Adrenal gland (tissue), 5 donors: ENCODE results near the gene RPUSD3.

Source experiments
- POLR2A ChIP-seq, 2 donors: fragments of 450-650 bp; IDR thresholded peaks; one replicate each; pipeline ENCODE4 v1.6.1; 2017; ENCODE audit warnings: antibody characterized with exemption in 2 of 2, mild to moderate bottlenecking in 2 of 2, moderate library complexity in 1 of 2
- TF ChIP-seq, protein P1 (sequence below), 6 experiments: fragments of 450-650 bp in 4 of 6; fragments of 200-600 bp in 2 of 6; sonication (generic) in 1 of 6; IDR thresholded peaks; 1 replicate in 5 of 6; 2 replicates in 1 of 6; pipeline versions ENCODE4 v1.5.1 to v1.8.0; 2016 to 2021; ENCODE audit warnings: antibody characterized with exemption in 6 of 6, mild to moderate bottlenecking in 2 of 6, moderate library complexity in 1 of 6
- donor health status: DM: no; HTN: no; CAD: no.

DNA sequence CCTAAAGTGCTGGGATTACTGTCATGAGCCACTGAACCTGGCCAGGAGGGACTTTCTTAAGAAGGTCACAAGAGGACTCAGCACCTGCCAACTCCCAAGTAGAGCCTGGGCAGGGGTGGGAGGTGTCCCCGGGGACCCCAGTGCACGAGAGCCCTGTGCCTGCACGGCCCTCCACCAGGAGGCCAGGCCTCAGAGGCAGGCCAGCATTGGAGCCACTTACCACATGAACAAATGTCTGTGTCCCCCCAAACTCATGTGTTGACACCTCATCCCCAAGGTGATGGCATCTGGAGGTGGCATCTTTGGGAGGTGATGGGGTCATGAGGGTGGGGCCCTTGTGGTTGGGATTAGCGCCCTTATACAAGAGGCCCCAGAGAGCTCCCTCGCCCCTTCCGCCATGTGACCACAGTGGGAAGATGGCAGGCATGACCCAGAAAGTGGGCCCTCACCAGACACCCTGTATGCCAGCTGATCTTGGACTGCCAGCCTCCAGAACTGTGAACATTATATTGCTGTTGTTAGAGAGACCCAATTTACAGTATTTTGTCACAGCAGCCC lies 3.2 kb upstream of the RPUSD3 start:
- TF ChIP-seq POLR2A (IDR thresholded peaks at IDR 0.05), result no peak
- TF ChIP-seq, protein P1, sequence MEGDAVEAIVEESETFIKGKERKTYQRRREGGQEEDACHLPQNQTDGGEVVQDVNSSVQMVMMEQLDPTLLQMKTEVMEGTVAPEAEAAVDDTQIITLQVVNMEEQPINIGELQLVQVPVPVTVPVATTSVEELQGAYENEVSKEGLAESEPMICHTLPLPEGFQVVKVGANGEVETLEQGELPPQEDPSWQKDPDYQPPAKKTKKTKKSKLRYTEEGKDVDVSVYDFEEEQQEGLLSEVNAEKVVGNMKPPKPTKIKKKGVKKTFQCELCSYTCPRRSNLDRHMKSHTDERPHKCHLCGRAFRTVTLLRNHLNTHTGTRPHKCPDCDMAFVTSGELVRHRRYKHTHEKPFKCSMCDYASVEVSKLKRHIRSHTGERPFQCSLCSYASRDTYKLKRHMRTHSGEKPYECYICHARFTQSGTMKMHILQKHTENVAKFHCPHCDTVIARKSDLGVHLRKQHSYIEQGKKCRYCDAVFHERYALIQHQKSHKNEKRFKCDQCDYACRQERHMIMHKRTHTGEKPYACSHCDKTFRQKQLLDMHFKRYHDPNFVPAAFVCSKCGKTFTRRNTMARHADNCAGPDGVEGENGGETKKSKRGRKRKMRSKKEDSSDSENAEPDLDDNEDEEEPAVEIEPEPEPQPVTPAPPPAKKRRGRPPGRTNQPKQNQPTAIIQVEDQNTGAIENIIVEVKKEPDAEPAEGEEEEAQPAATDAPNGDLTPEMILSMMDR (IDR thresholded peaks at IDR 0.05), result no peak
